NCI-H146 (cell line): Measurements from ENCODE around the gene GATC.
A peak's percentile ranks its signal among the peaks of the same experiment; 100 is the strongest.

Experiments used
- DNase-seq: peaks from one replicate; lab custom pipeline; 2025; lab: John Stamatoyannopoulos, UW

The GATC gene

GRCh38 chr12:120445911-120446843 is at the start of gene GATC, which contains the start of gene TRIAP1:
Gene GATC (plus strand): TSS chr12:120446444. CDS start chr12:120446481, 37 bp downstream.
Gene TRIAP1 (minus strand): TSS chr12:120446384. CDS start chr12:120446372, 12 bp downstream.
- peak; percentile 75 for DNase-seq

DNA sequence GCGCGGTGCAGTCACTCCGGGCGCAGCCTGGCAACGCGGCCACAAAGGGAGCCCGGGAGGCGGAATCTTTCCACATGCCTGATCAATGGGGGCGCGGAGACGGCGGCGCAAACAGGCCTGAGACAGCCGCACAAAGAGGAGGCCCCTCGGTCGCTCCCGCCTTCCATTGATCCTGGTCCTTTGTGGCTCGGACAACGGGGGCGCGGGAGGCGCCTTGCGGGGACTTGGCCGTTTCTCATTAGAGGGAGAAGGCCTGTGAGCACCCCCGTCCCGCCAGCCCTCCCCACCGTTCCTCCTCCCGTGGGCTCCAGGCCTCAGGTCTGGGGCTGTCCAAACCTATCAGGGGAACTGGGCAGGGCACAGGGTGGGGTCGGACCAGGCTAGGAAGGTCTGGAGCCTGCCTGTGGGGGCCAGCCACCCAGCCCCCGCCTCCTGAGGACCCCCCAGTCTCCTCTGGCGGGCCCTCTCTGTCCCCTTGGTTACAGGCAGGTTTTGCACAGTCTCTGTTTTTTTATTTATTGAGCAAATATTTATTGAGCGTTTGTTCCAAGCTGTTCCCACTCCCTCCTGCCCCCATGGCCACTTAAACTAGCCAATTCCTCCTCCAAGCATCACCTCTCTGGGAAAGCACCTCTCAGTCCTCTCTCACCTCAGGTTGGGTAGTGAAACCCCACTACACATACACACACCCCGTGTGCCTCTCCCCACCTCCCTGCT is 48.3 kb upstream of the GATC start:
- DNase-seq: peak; percentile 79

DNA sequence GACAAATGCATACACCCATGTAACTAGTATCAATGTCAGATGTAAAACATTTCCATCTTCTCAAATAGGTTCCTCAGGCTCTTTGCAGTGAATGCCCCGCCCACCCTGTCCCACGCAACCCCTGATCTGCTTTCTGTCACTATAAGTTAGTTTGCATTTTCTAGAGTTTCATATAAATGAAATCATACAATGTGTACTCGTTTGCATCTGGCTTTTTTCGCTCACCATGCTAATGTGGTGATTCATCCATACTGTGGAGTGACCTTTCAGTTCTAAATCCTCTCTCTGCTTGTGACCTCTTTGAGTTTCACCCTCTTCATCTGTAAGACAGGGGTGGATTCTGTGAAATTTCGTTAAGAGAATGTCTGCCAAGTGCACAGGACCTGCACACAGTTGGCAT is 46.7 kb upstream of the GATC start:
- DNase-seq: no peak

GRCh38 chr12:120402217-120402616 is 44.0 kb upstream of the GATC start:
- peak; percentile 31 for DNase-seq

- no peak for DNase-seq
These were observed 42.4 kb upstream of the GATC start for GRCh38 chr12:120403869-120404268.

- no peak for DNase-seq
These were observed 42.0 kb upstream of the GATC start for GRCh38 chr12:120404271-120404670.

- DNase-seq: no peak
These were observed 40.2 kb upstream of the GATC start for GRCh38 chr12:120406069-120406468.

GRCh38 chr12:120406553-120406952 is 39.7 kb upstream of the GATC start:
- DNase-seq: no peak

DNA sequence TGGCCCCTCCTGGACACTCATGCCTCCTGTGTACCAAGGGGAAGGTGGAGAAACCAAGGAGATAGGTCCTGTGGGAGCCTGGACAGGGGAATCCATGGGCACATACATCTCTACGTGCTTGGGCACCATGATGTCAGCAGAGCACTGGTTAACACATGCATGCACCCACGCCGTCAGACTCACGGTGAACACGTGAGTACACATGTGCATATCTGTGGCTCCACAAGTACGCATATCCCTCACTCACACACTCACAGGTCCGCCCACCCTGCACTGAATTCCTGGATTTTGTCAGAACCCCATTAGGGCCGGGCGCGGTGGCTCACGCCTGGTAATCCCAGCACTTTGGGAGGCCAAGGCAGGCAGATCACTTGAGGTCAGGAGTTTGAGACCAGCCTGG is 37.5 kb upstream of the GATC start:
- no peak for DNase-seq

- DNase-seq: no peak
These were observed 33.8 kb upstream of the GATC start for GRCh38 chr12:120412421-120412820.

- peak; percentile 21 for DNase-seq
These were observed 32.1 kb upstream of the GATC start for GRCh38 chr12:120413901-120414695.

DNA sequence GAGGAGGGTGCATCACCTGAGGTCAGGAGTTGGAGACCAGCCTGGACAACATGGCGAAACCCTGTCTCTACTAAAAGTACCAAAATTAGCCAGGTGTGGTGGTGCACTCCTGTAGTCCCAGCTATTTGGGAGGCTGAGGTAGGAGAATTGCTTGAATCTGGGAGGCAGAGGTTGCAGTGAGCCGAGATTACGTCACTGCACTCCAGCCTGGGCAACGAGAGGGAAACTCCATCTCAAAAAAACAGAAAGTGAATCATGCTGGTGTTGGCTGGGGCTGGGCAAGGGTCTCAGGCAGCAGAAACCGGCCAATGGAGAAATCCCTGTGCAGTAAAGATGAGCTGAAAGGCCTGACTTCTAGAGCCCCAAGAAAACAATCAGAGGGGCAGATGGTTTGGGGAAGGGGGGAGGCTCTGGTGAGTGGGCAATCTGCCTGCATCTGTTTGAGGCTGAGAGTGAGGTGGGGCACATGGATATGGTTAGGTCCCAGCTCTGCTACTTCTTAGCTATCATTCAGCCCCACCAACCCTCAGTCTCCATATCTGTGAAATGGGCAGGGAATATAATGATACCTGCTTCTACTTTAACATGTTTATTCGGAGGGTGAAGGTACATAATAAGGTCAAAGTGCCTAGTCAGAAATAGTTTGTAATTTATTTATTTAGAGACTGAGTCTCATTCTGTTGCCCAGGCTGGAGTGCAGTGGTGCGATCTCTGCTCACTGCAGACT is 29.6 kb upstream of the GATC start:
- no peak for DNase-seq

DNA sequence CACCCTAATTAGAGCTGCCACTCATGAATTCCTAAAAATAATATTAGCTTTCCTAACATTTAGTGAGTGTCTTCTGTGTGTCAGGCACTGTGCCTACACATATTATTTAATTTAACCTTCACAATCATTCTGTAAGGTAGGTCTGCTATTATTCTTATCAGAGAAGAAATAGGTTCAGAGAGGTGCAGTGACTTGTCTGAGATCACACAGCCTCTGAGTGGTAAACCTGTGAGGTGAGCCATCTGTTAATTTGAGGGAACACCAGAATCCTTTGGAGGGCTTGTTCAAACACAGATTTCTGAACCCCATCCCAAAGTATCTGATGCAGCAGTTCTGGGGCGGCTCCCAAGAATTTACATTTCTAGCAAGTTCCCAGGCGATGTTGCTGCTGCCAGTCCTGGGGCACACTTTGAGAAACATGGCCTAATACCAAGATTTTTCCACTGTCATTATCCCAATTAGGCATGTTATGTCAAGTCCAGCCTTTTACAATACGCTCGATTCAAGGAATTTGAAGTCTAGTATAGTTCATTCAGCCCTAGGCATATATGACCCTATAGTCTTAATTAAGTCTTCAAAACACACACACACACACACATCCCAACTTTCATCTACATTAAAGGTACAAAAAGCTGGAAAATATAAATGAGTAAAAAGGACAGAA is 28.2 kb upstream of the GATC start:
- no peak for DNase-seq

DNA sequence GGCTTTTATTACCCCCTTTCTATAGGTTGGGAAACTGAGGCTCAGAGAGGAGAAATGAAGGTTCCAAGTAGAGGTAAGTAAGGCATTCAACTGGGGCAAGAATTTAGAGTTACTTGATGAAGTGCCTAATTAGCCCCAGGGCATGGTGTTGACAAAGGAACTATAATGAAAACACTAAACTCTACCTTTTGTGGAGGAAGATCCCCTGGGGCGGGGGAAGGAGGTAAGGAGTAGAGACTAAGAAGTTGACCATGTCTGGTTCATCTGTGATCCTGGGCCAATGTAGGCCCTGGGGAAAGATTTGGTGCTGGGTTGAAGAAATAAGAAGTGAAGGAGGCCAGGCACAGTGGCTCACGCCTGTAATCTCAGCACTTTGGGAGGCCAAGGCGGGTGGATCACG is 24.5 kb upstream of the GATC start:
- DNase-seq: no peak

DNA sequence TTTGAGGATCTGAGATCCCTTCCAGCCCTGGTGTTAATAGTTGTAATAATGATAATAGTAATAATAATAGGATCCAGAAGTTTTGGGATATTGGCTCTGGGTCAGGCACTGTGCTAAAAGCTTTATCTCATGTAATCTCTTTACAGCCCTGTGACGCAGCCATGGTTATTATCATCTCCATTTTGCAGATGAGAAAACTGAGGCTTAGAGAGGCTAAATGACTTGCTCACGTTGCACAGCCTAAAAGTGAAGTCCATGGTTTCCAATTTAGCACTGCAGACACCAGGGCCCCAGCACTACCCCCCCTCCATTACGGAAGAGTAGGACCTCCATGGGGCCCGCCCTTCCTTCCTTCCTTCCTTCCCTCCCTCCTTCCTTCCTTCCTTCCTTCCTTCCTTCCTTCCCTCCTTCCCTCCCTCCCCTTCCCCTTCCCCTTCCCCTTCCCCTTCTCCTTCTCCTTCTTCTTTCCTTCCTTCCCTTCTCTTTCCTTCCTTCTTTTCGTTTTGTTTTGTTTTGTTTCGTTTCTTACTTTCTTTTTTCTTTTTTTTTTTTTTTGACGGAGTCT is 23.3 kb upstream of the GATC start:
- DNase-seq: no peak

DNA sequence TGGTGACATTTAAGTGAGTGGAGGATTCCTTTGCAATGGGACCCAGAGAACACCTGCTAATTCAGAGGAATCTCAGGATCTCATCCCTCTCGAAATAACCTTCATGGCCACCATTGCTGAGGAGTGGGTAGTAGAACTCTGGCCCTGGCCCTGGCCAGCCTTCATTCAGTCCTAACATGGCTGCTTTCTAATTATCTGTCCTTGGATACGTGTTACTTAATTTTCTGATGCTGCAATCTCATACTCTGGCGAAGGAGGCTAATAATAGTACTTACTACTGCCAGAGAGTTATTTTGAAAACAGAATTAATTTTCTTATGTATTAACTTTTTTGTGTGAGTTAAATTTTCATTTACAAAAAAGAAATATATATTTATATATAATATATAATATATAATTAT is 20.4 kb upstream of the GATC start:
- DNase-seq: no peak

GRCh38 chr12:120428597-120429229 is 17.5 kb upstream of the GATC start:
- DNase-seq: no peak

- no peak for DNase-seq
These were observed 16.9 kb upstream of the GATC start for GRCh38 chr12:120429368-120429767.

- DNase-seq: no peak
These were observed 13.3 kb upstream of the GATC start for GRCh38 chr12:120432772-120433525.
